PC-3 (cell line): ENCODE measurements around the gene PAK4. TPM values are rescaled to one million over a fixed set of nuclear protein-coding genes. Genes with fewer than 3 reads are reported as not detected.
"Not testable (repeated sequence)": the region's sequence is repeated elsewhere in the genome, so short reads cannot be mapped to it uniquely, and the experiment has no call there.

Source experiments
- ATAC-seq: fragments of 200-7000 bp; cut with Tn5 transposase; 2 replicates; pipeline ENCODE4 v1.9.1; 2020; ENCODE audit warnings: mild to moderate bottlenecking, moderate library complexity
- BruUV-seq: library from RNA; stranded (reverse); fragments of 400-500 nt; replicated peaks from 2 replicates; lab custom pipeline; 2021; lab: Mats Ljungman, UMichigan
- CTCF ChIA-PET: fragments of 300-600 bp; sonication (Branson Sonifier 250); formaldehyde crosslinking; loops from one replicate; lab custom pipeline; 2022; ENCODE audit warnings: antibody characterized with exemption; lab: Charles Lee
- POLR2A ChIA-PET: fragments of 300-600 bp; sonication (Branson Sonifier 250); formaldehyde crosslinking; loops from one replicate; lab custom pipeline; 2022; ENCODE audit warnings: antibody characterized with exemption; ENCODE audit not compliant: unreplicated experiment; lab: Charles Lee
- DNase-seq: peaks from one replicate; pipeline ENCODE4 v3.0.0-alpha.2; 2015
- H2AFZ ChIP-seq: fragments of 300-600 bp; sonication (generic); 2 replicates; pipeline ENCODE4 v1.6.0; 2016; ENCODE audit warnings: antibody characterized with exemption, low read length
- H3F3A ChIP-seq: fragments of 300-600 bp; sonication (generic); one replicate; pipeline ENCODE4 v1.6.0; 2017; ENCODE audit warnings: antibody characterized with exemption, low read length, control low read depth, mild to moderate bottlenecking; ENCODE audit not compliant: unreplicated experiment
- H3K27ac ChIP-seq: fragments of 300-600 bp; sonication (generic); 2 replicates; pipeline ENCODE4 v1.5.1; 2016; ENCODE audit warnings: mild to moderate bottlenecking, low read length
- H3K27me3 ChIP-seq: fragments of 300-600 bp; sonication (generic); 2 replicates; pipeline ENCODE4 v1.6.1; 2016; ENCODE audit warnings: low read length, mixed read lengths
- H3K36me3 ChIP-seq: fragments of 300-600 bp; sonication (generic); 2 replicates; pipeline ENCODE4 v1.6.1; 2016; ENCODE audit warnings: low read depth, mixed run types, low read length, mixed read lengths
- H3K4me1 ChIP-seq: fragments of 300-600 bp; sonication (generic); 2 replicates; pipeline ENCODE4 v1.5.1; 2016; ENCODE audit warnings: low read length; ENCODE audit not compliant: insufficient read depth
- H3K4me2 ChIP-seq: fragments of 300-600 bp; sonication (generic); 2 replicates; pipeline ENCODE4 v1.6.0; 2016; ENCODE audit warnings: low read length
- H3K4me3 ChIP-seq: fragments of 300-600 bp; sonication (generic); 2 replicates; pipeline ENCODE4 v1.5.1; 2016; ENCODE audit warnings: mild to moderate bottlenecking, low read length, mixed read lengths
- H3K79me2 ChIP-seq: fragments of 300-600 bp; sonication (generic); 2 replicates; pipeline ENCODE4 v1.6.1; 2017; ENCODE audit warnings: low read length, mixed read lengths
- H3K9ac ChIP-seq: fragments of 300-600 bp; sonication (generic); 2 replicates; pipeline ENCODE4 v1.6.0; 2016; ENCODE audit warnings: mild to moderate bottlenecking, low read length
- H3K9me2 ChIP-seq: fragments of 300-600 bp; sonication (generic); replicated peaks from 2 replicates; pipeline ENCODE4 v1.6.1; 2016; ENCODE audit warnings: mixed run types, low read length, mixed read lengths
- H3K9me3 ChIP-seq: fragments of 300-600 bp; sonication (generic); 2 replicates; pipeline ENCODE4 v1.6.1; 2016; ENCODE audit warnings: low read length, mixed read lengths
- H4K20me1 ChIP-seq: fragments of 300-600 bp; sonication (generic); 2 replicates; pipeline ENCODE4 v1.6.1; 2016; ENCODE audit warnings: low read length, mixed read lengths
- CTCF ChIP-seq: fragments of 300-600 bp; sonication (generic); conservative IDR thresholded peaks from 2 replicates; pipeline ENCODE4 v1.5.1; 2017; ENCODE audit warnings: antibody characterized with exemption, low read depth, mild to moderate bottlenecking, low read length
- EZH2 ChIP-seq: fragments of 300-600 bp; sonication (generic); IDR thresholded peaks from one replicate; pipeline ENCODE4 v1.6.1; 2017; ENCODE audit warnings: antibody characterized with exemption, mild to moderate bottlenecking, low read length; ENCODE audit not compliant: unreplicated experiment
- EZH2phosphoT487 ChIP-seq: fragments of 300-600 bp; sonication (generic); IDR thresholded peaks from 2 replicates; pipeline ENCODE4 v1.6.1; 2018; ENCODE audit warnings: mild to moderate bottlenecking, antibody characterized with exemption, low read length, borderline replicate concordance
- intact Hi-C: fragments of 100-400 bp; cut with micrococcal nuclease; formaldehyde crosslinking; loops from 2 replicates; pipeline ENCODE4 v1.9.0; 2023
- total RNA-seq: library from RNA; depleted of rRNA; stranded (reverse); fragments of >200 nt; gene quantifications from 2 replicates; pipeline ENCODE4 v1.2.3, GENCODE V29; 2014

The PAK4 gene
- total RNA-seq, 1 experiment from 2014 or later: 13.5 TPM

- Histone ChIP-seq H4K20me1 (no peaks in the 10 kb centered on the region), H3K27me3 (no peaks in the 10 kb centered on the region), H3K27ac (no peak overlapping the region), H3K36me3 (no peaks in the 10 kb centered on the region; the same call in 1 of the 2 replicates), H3K9me3 (no peaks in the 10 kb centered on the region), H3K79me2 (no peaks in the 10 kb centered on the region), H2AFZ (no peak overlapping the region), H3K4me1 (no peaks in the 10 kb centered on the region), H3K4me3 (no peak overlapping the region), H3K9me2 (no peaks in the 10 kb centered on the region), H3K9ac (no peak overlapping the region), H3K4me2 (no peak overlapping the region), H3F3A (no peaks in the 10 kb centered on the region)
- TF ChIP-seq CTCF (no peak), EZH2 (no peak), EZH2phosphoT487 (no peak)
- intact Hi-C loops: no loop called here
- ATAC-seq: no peak
- ChIA-PET CTCF (no interaction called here), POLR2A (no interaction called here)
- DNase-seq: no peak
- BruUV-seq: no TSS peak
Measured at GRCh38 chr19:39217094-39217493, 91.5 kb downstream of the PAK4 start.

GRCh38 chr19:39218230-39219007 lies 92.8 kb downstream of the PAK4 start:
- Histone ChIP-seq H3K27ac (no peak overlapping the region), H3K27me3 (no peaks in the 10 kb centered on the region), H3K9me3 (no peaks in the 10 kb centered on the region), H3K4me2 (no peak overlapping the region), H3K9ac (no peak overlapping the region), H2AFZ (no peak overlapping the region), H3K9me2 (no peaks in the 10 kb centered on the region), H3F3A (no peaks in the 10 kb centered on the region), H3K4me1 (no peaks in the 10 kb centered on the region), H3K79me2 (no peaks in the 10 kb centered on the region), H3K36me3 (no peaks in the 10 kb centered on the region), H3K4me3 (no peak overlapping the region), H4K20me1 (no peaks in the 10 kb centered on the region)
- no peak for TF ChIP-seq EZH2
- no peak for TF ChIP-seq EZH2phosphoT487
- TF ChIP-seq CTCF: no peak
- intact Hi-C loops: no loop called here
- BruUV-seq: no TSS peak
- CTCF ChIA-PET: no interaction called here
- DNase-seq: no peak
- POLR2A ChIA-PET: no interaction called here
- ATAC-seq: no peak

- intact Hi-C loops, H3K9me2 ChIP-seq, POLR2A ChIA-PET: not testable (repeated sequence)
Measured at GRCh38 chr19:39219108-39219507, 93.5 kb downstream of the PAK4 start.

More at GRCh38 chr19:39219108-39219507, 93.5 kb downstream of the PAK4 start:
- H3K27ac ChIP-seq, H2AFZ ChIP-seq, CTCF ChIA-PET, H4K20me1 ChIP-seq, DNase-seq, ATAC-seq, H3K4me1 ChIP-seq, H3K27me3 ChIP-seq, H3K4me2 ChIP-seq, H3K79me2 ChIP-seq, H3K9me3 ChIP-seq, BruUV-seq, H3F3A ChIP-seq, H3K9ac ChIP-seq, H3K36me3 ChIP-seq, H3K4me3 ChIP-seq: not testable (repeated sequence)
